ENCODE measurements around the gene FOXJ1.

The FOXJ1 gene

DNA sequence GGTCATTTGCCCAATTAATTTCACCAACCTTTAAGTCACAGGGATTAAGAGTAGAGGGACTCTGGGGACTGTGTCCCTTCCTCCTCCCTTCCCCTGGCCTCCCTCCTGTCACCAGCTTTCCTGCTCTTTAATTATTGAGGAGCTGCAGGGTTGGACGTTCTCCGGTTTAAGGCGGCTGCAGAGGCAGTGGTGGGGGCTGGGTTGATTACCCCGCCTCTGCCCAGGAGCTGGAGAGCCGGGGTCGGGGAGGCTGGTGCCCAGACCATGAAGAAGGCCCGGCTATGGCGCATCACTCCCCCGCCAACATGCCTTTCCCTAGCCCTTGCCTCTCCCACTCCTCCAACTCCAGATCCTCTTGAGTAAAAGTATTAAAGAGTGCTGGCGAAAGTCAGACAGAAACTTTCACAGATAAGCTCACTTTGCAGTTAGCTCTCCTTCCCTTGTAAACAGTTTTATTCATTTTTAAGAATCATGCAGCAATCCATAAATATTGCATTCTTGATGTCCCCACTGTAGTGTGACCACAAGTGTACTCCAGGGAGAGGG lies 1.1 kb upstream of the FOXJ1 start:
- no peak overlapping the region for H3K9ac ChIP-seq (ENCODE audit: low read length)
- H4K20me1 ChIP-seq (ENCODE audit: low read depth, low read length): no peaks in the 10 kb centered on the region
- no peak overlapping the region for H2AFZ ChIP-seq (ENCODE audit: low read depth, low read length, severe bottlenecking)
- H3K4me3 ChIP-seq (ENCODE audit: insufficient read depth, low read length, poor library complexity, severe bottlenecking): no peak overlapping the region
- no peaks in the 10 kb centered on the region for H3K36me3 ChIP-seq (ENCODE audit: low read length)
- TF ChIP-seq EZH2phosphoT487 (conservative IDR thresholded peaks at IDR 0.05; ENCODE audit: low read length): no peak
- TF ChIP-seq, protein P1, sequence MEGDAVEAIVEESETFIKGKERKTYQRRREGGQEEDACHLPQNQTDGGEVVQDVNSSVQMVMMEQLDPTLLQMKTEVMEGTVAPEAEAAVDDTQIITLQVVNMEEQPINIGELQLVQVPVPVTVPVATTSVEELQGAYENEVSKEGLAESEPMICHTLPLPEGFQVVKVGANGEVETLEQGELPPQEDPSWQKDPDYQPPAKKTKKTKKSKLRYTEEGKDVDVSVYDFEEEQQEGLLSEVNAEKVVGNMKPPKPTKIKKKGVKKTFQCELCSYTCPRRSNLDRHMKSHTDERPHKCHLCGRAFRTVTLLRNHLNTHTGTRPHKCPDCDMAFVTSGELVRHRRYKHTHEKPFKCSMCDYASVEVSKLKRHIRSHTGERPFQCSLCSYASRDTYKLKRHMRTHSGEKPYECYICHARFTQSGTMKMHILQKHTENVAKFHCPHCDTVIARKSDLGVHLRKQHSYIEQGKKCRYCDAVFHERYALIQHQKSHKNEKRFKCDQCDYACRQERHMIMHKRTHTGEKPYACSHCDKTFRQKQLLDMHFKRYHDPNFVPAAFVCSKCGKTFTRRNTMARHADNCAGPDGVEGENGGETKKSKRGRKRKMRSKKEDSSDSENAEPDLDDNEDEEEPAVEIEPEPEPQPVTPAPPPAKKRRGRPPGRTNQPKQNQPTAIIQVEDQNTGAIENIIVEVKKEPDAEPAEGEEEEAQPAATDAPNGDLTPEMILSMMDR (IDR thresholded peaks at IDR 0.05; ENCODE audit: insufficient read depth, low read length, poor library complexity, severe bottlenecking): no peak
- H3K9me2 ChIP-seq (replicated peaks; ENCODE audit: insufficient read depth, low read length): no peaks in the 10 kb centered on the region
- H3K79me2 ChIP-seq (ENCODE audit: insufficient read depth, low read length): no peaks in the 10 kb centered on the region
- H3K27me3 ChIP-seq (ENCODE audit: low read length): no peaks in the 10 kb centered on the region
- no peaks in the 10 kb centered on the region for H3F3A ChIP-seq (ENCODE audit: insufficient read depth)
- H3K9me3 ChIP-seq (ENCODE audit: insufficient read depth, low read length): no peaks in the 10 kb centered on the region
- H3K4me2 ChIP-seq (ENCODE audit: low read depth, low read length, poor library complexity, severe bottlenecking): no peak overlapping the region
- no peak overlapping the region for H3K27ac ChIP-seq (ENCODE audit: low read depth, low read length)

DNA sequence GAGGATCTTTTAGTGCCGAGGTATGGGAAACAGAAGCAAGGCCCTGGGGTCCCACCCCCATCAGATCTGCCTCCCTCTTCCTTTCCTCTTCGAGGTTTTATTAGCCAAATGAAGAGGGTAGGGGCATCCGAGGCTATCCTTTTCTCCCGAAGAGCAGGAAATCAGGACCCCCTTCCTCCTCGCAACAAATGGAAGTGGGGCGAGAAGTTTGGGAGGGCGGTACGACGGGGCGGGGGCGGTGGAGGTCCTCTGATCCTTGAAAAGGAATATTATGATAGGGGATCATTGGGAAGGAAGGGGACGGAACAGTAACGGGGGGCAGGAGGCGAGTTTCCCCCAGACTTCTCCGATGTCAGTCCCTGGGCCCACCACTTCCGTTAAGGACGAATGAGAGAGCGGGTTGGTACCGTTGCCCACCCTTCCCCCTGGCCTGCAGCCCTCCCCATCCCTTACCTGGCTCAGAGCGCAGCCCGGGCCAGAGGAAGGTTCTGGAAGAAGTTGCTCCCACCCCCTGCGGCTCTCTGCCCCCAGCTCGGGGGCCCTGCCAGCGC lies 309 bp downstream of the FOXJ1 start:
- H3K9me2 ChIP-seq (replicated peaks; ENCODE audit: insufficient read depth, low read length): no peaks in the 10 kb centered on the region
- no peak overlapping the region for H2AFZ ChIP-seq (ENCODE audit: low read depth, low read length, severe bottlenecking)
- H3K27me3 ChIP-seq (ENCODE audit: low read length): no peaks in the 10 kb centered on the region
- no peaks in the 10 kb centered on the region for H3K36me3 ChIP-seq (ENCODE audit: low read length)
- no peaks in the 10 kb centered on the region for H3K79me2 ChIP-seq (ENCODE audit: insufficient read depth, low read length)
- no peak overlapping the region for H3K9ac ChIP-seq (ENCODE audit: low read length)
- no peaks in the 10 kb centered on the region for H3K9me3 ChIP-seq (ENCODE audit: insufficient read depth, low read length)
- no peaks in the 10 kb centered on the region for H3F3A ChIP-seq (ENCODE audit: insufficient read depth)
- TF ChIP-seq, protein P1 (IDR thresholded peaks at IDR 0.05; ENCODE audit: insufficient read depth, low read length, poor library complexity, severe bottlenecking): no peak
- no peak for TF ChIP-seq EZH2phosphoT487 (conservative IDR thresholded peaks at IDR 0.05; ENCODE audit: low read length)
- peak overlapping the region; percentile 11 for H3K4me3 ChIP-seq (ENCODE audit: insufficient read depth, low read length, poor library complexity, severe bottlenecking)
- no peak overlapping the region for H3K27ac ChIP-seq (ENCODE audit: low read depth, low read length)
- peak overlapping the region; percentile 48 for H3K4me2 ChIP-seq (ENCODE audit: low read depth, low read length, poor library complexity, severe bottlenecking)
- no peaks in the 10 kb centered on the region for H4K20me1 ChIP-seq (ENCODE audit: low read depth, low read length)

DNA sequence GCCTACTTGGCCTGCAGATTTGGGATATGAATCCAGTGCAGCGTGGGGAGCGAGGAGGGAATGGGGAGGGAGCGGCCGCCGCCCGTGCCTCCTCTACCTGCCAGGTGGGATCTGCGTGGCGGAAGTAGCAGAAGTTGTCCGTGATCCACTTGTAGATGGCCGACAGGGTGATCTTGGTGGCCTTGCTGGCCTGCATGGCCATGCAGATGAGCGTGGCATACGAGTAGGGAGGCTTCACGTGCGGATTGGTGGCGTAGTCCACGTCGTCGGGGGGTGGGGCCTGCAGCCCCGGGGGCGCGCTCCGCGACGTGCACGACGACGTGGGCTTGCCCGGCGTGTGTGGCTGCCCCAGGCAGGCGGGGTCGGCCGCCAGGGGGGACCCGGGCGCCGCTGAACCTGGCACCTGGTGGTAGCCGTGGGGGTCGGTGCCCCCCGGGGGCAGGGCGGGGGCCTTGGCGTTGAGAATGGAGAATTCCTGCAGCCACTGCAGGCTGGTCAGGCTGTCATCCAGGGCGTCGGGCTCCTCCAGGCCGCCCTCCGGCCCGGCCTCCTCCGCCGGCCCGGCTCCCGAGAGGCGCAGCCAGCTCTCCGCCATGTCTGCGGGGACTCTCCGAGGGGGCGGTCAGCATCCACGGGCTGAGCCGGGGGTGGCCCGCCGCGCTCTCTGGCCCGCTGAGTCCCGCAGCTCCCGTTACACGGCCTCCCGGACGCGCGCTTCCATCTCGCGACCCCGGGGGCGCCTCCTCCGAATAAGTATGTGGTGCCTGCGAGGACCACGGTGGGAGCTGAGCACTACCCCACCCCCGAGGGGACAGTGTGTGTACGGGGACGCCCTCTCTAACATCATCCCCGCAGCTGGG lies 1.0 kb downstream of the FOXJ1 start:
- Histone ChIP-seq H3K4me2 (ENCODE audit: low read depth, low read length, poor library complexity, severe bottlenecking) (no peak overlapping the region), H3K9me3 (ENCODE audit: insufficient read depth, low read length) (no peaks in the 10 kb centered on the region), H3K9ac (ENCODE audit: low read length) (no peak overlapping the region), H3K9me2 (replicated peaks; ENCODE audit: insufficient read depth, low read length) (no peaks in the 10 kb centered on the region), H2AFZ (ENCODE audit: low read depth, low read length, severe bottlenecking) (no peak overlapping the region), H3K27me3 (ENCODE audit: low read length) (no peaks in the 10 kb centered on the region), H3K79me2 (ENCODE audit: insufficient read depth, low read length) (no peaks in the 10 kb centered on the region), H3K36me3 (ENCODE audit: low read length) (no peaks in the 10 kb centered on the region), H3K4me3 (ENCODE audit: insufficient read depth, low read length, poor library complexity, severe bottlenecking) (no peak overlapping the region), H3K27ac (ENCODE audit: low read depth, low read length) (no peak overlapping the region), H3F3A (ENCODE audit: insufficient read depth) (no peaks in the 10 kb centered on the region), H4K20me1 (ENCODE audit: low read depth, low read length) (no peaks in the 10 kb centered on the region)
- TF ChIP-seq, protein P1 (IDR thresholded peaks at IDR 0.05; ENCODE audit: insufficient read depth, low read length, poor library complexity, severe bottlenecking): no peak
- TF ChIP-seq EZH2phosphoT487 (conservative IDR thresholded peaks at IDR 0.05; ENCODE audit: low read length): no peak

Measured in SU-DHL-6 (cell line).